8988T (cell line): Measurements from ENCODE around the gene LAMB4.

ENCODE experiments used
- DNase-seq: peaks from one replicate; pipeline ENCODE4 v3.0.0; 2011

LAMB4 gene, protein sequence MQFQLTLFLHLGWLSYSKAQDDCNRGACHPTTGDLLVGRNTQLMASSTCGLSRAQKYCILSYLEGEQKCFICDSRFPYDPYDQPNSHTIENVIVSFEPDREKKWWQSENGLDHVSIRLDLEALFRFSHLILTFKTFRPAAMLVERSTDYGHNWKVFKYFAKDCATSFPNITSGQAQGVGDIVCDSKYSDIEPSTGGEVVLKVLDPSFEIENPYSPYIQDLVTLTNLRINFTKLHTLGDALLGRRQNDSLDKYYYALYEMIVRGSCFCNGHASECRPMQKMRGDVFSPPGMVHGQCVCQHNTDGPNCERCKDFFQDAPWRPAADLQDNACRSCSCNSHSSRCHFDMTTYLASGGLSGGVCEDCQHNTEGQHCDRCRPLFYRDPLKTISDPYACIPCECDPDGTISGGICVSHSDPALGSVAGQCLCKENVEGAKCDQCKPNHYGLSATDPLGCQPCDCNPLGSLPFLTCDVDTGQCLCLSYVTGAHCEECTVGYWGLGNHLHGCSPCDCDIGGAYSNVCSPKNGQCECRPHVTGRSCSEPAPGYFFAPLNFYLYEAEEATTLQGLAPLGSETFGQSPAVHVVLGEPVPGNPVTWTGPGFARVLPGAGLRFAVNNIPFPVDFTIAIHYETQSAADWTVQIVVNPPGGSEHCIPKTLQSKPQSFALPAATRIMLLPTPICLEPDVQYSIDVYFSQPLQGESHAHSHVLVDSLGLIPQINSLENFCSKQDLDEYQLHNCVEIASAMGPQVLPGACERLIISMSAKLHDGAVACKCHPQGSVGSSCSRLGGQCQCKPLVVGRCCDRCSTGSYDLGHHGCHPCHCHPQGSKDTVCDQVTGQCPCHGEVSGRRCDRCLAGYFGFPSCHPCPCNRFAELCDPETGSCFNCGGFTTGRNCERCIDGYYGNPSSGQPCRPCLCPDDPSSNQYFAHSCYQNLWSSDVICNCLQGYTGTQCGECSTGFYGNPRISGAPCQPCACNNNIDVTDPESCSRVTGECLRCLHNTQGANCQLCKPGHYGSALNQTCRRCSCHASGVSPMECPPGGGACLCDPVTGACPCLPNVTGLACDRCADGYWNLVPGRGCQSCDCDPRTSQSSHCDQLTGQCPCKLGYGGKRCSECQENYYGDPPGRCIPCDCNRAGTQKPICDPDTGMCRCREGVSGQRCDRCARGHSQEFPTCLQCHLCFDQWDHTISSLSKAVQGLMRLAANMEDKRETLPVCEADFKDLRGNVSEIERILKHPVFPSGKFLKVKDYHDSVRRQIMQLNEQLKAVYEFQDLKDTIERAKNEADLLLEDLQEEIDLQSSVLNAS (N-terminal part only)

DNA sequence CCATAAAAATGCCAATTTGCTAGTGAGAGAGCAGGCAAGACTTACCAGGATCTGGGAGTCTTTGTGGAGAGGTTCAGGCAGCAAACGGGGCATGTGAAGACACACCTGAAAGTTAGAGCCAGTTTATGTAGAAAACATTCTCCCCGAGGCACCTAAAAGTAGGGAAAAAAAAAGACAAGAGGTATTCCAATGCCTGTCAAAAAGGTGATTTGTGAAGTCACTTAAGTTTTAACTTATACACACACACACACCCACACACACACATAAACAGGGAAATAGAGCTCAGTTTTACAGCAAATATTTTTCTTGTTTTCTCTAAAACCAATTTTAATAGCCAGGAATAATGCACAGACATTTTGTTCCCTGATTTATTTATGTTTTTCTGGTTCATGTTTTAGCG, at the start of gene LAMB4:
LAMB4 (minus strand) TSS at position 101 of the 400 bp plus-strand sequence. CDS start 7,197 bp downstream, outside the sequence.
- no peak for DNase-seq

DNA sequence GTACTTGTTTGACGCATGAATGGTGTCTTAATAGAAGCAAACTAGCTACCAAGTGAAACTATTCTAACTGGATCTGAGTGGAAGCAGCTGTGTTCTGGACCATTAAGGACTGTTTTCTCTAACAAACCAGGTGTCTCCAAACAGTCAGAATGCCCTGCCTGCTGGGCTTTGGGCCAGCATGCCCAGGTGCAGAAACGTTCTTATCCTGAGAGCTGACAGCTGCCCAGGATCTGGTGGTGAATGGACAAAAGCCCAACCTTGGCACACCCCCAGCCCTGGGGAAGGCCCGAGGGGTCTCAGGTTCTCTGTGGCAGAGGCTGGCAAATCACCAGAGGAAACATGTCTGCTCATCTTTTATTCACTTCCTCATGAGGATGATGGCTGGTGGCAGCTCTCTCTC, 48.2 kb upstream of the LAMB4 start:
- no peak for DNase-seq

DNA sequence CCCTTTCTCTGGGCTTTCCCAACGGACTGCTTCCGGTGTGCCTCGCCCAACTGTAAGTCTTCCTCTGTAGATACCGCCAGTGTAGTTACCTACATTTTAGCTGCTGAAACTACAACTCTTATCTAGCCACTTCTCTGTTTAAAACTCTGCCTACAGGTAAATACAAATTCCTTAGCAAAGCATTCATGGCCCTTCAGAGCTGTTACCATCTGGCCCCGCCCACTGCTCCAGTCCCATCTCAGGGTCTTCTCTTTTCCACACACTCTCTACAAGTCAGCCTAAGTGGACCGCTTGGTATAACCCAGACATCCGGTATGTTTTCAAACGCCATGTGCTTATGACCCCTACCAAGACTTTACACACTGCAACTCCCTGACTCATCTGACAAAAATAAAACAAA, 41.0 kb upstream of the LAMB4 start:
- DNase-seq = no peak

DNA sequence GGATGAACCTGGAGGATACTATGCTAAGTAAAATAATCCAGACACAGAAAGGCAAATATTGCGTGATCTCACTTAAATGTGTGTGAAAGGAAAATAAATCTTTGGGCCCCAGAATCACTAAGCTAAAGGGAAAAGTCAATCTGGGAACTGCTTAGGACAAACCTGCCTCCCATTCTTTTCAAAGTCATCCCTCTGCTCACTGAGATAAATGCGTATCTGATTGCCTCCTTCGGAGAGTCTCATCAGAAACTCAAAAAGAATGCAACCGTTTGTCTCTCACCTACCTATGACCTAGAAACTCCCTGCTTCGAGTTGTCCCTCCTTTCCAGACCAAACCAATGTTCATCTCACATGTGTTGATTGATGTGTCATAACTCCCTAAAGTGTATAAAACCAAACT, 40.1 kb upstream of the LAMB4 start:
- no peak for DNase-seq

DNA sequence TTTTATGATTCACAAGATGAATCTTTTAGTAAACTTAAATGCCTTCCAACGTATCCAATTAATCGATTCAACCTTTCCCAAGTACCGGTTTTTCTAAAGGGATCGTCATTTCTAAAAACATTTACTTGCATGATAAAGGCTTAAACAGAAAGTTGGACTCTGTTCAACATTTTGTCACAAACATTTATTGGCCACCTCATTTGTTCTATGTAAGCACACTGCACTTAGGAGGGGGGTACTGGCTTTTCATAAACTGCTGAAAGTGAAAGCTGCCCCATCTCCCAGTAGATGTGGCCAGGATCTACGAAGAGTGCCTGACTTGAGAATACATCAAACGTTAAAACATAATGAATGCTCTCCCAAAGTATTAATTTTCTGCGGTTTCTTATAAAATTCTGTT, 37.3 kb upstream of the LAMB4 start:
- DNase-seq = no peak

DNA sequence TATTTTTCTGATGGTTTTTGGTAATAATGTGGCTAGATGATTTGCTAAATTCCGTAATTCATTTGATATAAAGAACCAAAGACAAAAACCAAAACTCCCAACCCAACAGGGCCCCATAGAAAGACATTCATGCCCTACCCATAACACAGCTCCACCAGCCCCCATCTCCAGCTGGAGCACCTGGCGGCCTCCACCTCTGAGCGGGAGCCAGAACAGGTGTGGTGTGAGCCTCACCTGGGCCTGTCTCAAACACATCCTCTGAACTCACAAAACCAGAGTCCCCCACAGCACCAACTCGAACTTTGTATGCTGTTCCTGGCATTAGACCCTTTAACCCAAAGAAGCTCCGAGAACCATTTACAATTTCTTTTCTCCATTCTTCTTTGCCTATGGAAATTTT, 36.5 kb upstream of the LAMB4 start:
- DNase-seq = no peak

DNA sequence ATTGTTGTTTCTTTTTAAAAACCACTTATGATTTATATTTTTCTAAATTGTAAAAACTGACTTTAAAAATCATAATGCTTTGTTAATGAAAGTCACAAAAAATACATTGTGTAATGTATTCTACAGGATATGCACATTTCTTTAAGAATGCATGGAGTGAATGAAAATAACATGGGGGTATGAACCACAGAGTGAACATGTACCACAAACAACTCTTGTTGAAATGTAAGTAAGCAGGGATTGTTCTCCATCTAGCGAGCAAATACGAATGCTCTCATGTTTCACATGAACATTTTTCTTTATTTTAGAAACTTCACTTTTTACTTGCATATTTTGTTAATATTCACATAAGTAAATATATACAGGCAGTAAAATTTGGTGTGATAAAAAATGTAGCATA, 35.6 kb upstream of the LAMB4 start:
- DNase-seq = no peak

DNA sequence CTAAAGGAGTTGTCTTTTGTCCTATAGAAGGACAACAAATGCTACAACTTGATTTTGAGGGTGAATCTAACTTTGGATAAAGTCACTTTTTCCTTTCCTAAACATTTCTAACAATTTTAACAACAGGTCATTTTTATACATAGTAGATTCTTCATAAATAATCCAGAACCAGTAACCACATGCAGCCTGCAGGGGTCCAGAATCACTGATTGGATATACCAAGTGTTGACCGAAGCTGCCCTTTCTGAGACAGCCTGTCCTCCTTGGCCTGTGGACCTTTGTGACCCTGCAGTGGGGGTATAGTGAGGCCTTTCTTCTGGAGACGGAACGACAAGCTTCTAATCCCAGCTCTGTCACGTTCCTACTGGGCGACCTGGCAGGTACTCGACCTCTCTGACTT, 34.8 kb upstream of the LAMB4 start:
- no peak for DNase-seq

DNA sequence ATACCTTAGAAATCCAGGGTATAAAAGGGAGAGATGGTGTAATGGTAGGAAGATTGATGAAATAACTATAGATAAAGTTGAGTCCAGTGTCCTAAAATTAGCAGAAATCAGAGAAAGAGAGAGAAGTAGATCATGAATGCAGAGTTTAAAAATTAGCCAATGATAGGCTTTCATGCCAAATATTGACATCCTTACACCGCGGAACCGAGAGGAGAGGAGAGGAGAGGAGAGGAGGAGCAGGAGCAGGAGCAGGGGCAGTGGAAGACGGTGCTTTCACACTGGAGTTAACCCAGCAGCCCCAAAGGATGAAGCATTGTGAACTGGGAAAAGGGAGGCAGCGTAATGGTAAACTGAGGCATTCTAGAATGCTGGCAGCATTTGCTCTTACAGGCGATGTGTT, 34.2 kb upstream of the LAMB4 start:
- no peak for DNase-seq

DNA sequence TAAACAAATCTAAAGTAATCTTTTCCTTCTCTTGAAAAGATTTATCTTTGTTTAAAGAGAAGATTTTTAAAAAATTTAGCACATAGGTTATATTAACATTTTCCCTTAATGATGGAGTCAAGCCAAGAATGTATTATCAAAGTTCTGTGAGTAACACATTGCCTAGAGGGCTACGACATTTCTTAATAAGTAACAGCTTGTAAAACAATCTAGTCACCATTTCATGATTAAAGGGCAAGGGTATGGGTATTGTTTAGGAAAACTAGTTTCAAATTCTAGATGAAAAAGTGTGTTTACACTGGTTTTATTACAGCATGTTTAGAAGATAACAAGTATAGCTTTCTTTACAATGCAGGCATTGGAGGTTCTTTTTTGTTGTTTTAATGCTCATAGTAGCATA, 28.6 kb upstream of the LAMB4 start:
- no peak for DNase-seq

DNA sequence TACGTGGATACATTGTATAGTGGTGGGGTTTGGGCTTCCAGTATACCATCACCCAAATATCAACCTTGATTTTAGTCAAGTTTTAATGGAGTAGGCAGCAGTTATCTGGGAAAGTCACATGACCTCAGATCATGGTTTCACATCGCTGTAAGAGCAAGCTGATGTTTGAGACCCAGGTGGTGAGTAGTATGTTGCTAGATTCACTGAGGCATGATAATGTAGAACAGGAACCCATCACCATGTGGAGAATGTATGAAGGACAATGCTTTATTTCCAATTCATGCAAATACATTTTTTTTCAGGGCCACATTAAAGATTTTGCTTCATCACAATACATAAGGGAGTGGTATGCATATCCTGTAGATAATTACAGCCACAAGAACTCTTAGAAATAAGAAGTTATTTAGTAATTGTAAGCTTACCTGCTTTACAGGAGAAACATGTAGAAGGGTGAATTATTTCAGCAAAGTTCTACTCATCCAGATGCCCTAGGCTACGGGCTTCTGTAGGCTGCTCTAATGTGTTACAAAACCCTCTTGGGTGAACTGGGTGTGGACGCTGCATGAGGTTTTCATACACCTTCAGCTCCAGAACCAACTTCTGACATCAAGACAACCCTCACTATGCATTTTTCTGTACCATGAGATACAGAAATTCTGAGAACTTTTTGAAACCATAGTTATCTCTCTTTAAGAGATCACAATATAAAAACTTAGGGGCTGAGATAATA, 27.6 kb upstream of the LAMB4 start:
- DNase-seq = no peak

DNA sequence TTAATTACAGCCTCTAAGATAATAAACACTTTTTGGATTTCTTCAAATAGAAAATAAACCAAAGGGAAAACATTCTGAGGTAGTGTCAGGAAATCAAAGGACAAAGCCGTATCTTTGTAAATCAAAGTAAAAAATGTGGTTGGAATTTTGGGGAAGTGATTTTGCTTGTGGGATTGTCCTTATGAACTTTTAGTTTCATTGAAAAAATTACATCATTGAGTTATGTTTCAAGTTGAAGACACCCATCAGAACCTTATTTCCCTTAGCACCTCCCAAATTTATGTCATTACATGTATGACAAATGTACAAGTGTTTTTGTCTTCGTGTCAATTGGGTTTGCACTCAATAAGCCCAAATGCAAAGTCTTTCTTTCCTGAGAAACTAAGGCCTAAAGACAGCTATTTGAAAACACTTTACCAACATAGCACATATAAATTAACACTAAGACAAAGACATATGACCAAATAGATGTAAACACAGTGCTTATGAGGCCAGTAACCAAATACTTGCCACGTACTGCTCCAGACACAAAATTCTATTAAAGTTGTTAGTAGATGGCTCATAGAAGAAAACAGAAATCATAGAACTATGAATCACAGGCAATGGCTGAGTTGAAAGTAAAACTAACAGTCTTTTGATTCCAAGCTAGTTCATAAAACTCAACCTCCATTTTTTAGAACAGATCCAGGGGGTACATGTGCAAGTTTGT, 26.9 kb upstream of the LAMB4 start:
- DNase-seq = no peak

DNA sequence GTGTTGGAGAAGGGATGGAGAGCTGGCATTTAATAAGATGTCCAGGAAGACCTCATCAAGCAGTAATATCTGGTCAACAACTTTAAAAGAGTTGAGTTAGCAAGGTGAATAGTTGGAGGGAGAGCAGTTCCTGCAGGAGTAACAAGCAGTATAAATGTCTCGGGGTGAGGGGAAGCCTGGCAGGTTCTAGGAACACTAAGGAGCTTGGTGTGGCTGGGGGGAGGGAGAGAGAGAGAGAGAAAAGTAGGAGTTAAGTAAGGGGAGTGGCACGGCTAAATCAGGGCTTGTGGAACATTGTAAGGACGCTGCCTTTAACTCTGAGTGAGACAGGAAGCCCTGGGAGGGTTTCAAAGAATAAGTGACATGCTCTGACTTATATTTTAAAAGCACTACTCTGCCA, 22.0 kb upstream of the LAMB4 start:
- DNase-seq = no peak

DNA sequence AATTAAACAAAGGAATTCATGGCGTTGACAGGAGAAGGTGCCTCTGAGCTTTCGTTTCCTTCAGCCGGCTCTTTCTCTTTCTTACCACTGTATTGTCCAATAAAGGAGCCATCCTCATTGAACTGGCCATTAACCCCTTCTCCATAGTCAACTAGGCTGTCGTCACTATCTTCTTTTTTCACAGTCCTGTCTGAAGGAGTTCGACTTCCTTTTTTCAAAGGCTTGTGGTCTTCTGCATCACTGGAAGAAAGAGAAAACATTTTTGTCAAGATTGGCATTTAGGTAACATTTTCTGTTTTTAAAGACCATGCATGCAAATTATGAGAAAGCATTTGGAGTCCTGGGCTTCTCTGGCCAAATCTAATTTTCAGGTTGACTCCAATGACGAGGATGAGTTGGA, 19.7 kb upstream of the LAMB4 start:
- no peak for DNase-seq

DNA sequence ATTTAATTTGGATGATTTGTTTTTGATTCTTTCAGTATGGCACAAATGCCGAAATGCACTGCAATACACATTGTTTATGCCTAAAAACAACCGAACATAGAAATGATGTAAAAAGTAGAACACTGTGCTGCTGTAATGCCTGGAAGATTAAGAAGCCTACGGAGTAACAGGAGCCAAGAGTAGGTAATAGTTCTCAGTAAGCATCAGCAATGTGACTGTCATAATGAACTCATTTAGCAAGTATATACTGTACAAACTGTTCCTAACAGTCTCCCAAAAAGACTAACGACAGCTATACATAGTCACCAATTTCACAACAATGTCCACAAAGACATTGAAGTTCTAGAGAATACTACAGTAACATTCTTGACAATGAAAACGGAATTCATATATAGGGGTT, 19.0 kb upstream of the LAMB4 start:
- no peak for DNase-seq

DNA sequence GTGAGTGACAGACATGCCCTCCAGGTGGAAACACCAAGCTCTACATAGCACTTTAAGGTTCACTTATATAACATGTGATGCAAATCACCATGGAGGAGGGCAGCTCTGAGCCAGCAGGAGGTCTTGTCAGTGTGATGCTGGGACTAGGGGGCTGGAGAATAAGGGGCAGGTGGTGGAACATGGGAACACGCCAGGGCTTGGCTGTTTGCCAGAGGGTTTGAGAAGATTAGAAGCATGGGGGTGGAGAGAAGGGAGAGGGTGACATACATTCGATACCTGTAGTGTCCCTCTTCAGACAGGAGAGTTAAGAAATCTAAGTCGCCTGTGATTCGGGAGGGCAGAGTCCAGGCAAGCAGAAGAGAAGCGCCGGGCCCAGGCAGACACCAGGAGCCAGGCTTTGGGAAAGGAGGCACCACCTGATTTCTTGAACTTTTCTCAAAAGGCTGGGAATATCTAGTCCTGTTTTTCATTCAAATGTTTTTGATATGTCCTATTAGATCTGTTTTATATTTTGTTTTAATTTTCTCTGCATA, 16.9 kb upstream of the LAMB4 start:
- DNase-seq = no peak

DNA sequence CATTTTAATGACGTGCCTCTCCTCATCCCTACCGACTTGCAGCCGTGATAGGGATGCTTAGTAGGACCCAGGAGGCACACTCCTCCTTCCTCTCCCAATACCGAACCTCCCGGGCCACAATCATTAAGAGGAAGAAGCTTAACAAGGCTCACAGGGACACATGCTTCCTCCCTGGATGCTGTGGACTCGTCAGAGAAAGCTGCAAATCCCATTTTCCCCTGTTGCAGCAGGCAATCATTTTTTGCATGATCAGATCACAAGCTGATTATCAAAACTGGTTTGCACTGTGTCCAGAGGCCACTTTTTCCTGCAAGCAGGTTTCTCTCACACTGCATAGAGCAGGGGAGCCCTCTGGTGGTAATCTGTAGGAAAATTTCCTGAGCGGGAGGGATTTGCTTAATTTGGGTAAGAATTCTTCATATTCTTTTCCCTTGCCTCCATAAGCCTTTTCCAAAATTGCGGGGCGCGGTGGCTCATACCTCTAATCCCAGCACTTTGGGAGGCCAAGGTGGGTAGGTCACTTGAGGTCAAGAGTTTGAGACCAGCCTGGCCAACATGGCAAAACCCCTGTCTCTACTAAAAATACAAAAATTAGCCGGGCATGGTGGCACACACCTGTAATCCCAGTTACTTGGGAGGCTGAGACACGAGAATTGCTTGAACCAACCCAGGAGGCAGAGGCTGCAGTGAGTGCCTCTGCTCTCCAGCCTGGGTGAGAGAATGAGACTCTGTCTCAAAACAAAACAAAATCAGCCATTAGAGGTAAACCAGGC, 16.1 kb upstream of the LAMB4 start:
- no peak for DNase-seq

DNA sequence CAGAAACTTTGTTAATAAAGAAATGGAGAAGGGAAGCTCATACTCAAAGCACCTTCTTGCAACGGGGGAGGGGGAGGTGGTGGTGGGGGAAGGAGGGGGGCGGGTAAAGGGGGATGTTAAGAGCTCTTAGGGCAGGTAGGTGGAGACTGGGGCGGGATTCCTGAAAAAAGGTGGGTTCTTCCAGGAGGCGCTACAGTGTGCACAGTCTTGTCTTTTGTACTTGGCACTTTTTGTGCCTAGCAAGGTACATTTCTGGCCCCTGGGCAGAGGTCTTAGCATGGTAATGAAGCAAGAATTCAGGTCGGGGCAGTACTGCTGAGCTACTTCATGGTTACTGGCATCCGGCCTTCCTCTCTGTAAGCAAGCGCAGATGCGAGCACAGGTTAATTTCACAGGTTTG, 15.2 kb upstream of the LAMB4 start:
- DNase-seq = no peak

DNA sequence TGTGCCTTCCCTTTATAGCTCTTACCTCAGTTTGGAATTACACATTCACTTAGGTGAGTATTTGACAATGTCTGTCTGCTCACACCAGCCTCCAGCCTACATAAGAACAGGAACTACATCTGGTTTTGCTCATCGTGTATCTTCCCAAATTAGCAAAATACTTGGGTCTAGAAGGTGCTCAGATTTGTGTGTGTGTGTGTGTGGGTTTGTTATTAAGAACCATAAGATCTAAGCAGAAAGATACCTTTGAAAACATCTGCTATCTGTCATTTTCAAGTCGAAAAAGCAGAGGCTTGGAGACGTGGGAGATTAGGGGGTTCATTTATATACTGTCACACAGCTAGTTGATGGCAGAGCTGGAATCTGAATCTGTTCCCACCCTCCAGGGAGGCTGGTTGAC, 14.8 kb upstream of the LAMB4 start:
- no peak for DNase-seq

DNA sequence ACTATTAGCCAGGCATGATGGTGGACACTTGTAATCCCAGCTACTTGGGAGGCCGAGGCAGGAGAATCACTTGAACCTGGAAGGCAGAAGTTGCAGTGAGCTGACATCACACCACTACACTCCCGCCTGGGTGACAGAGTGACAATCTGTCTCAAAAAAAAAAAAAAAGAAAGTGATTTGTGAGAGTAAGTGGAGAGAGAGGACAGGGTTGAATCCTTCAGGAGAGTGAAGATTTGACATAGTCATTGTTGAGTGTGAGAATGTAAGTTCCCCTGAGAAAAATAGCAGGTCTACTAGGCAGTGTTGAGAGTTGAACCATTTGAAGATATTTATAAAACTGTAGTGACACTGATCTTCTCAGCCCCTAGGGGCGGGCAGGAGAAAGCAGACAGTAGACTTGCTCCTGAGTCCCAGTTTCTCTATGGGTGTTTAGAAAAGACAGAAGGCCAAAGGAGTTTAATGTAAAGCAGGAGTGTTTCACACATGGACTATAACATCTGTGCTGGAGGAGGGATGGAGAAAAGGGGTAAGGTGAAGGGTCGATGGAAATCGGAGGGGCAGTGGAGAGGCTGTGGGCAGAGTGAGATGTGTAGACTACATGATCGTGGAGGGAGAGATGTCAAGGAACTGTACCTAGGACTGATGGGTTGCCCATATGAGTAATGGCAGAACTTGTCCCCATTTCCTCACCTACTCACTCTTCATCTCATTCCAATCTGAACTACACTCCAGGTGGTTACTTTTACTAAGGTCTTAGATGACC, 13.7 kb upstream of the LAMB4 start:
- no peak for DNase-seq
